K562 (cell line): ENCODE results near the gene DOP1B.
"Not testable (repeated sequence)": the region's sequence is repeated elsewhere in the genome, so short reads cannot be mapped to it uniquely, and the experiment has no call there.

Experiments used
- CTCF ChIP-seq, 3 experiments: IDR thresholded peaks in 2 of 3; conservative IDR thresholded peaks in 1 of 3; 2 replicates each; pipeline ENCODE4 v1.5.1; 2011 to 2012; ENCODE audit warnings: low read length in 3 of 3, mild to moderate bottlenecking in 3 of 3, control low read depth in 2 of 3, improper control_type of control experiment in 1 of 3, inconsistent platforms in 1 of 3, low read depth in 1 of 3, mixed read lengths in 1 of 3, moderate library complexity in 1 of 3; ENCODE audit not compliant: insufficient read depth in 2 of 3
- E2F1 ChIP-seq: sonication (generic); formaldehyde crosslinking; IDR thresholded peaks from 2 replicates; pipeline ENCODE4 v1.8.1; 2023; ENCODE audit warnings: mild to moderate bottlenecking, missing genetic modification reagents, moderate library complexity
- FOXA1 ChIP-seq: fragments of 450-650 bp; IDR thresholded peaks from 2 replicates; pipeline ENCODE4 v1.6.1; 2016; ENCODE audit warnings: mild to moderate bottlenecking, borderline replicate concordance
- GATAD2A ChIP-seq: fragments of 450-650 bp; IDR thresholded peaks from 2 replicates; pipeline ENCODE4 v1.6.1; 2017
- GTF2B ChIP-seq: IDR thresholded peaks from 2 replicates; pipeline ENCODE4 v1.6.1; 2011; ENCODE audit not compliant: insufficient read length; ENCODE audit errors: extremely low read depth
- HNRNPH1 ChIP-seq: fragments of 200-400 bp; formaldehyde crosslinking; optimal IDR thresholded peaks from 2 replicates; pipeline ENCODE3; 2017; ENCODE audit warnings: low read depth, mild to moderate bottlenecking, low read length, moderate library complexity
- PHF8 ChIP-seq: fragments of 200-600 bp; sonication (generic); IDR thresholded peaks from 2 replicates; pipeline ENCODE4 v1.6.1; 2012; ENCODE audit warnings: mixed run types, mild to moderate bottlenecking, inconsistent platforms, low read length, moderate library complexity, borderline replicate concordance
- POLR2A ChIP-seq: fragments of 450-650 bp; conservative IDR thresholded peaks from 2 replicates; pipeline ENCODE4 v1.6.1; 2016
- POLR2AphosphoS2 ChIP-seq: IDR thresholded peaks from 2 replicates; pipeline ENCODE4 v1.6.1; 2012; ENCODE audit warnings: low read length, improper control_type of control experiment
- RB1 ChIP-seq: fragments of 450-650 bp; IDR thresholded peaks from 2 replicates; pipeline ENCODE4 v1.6.1; 2017; ENCODE audit warnings: low read depth, mild to moderate bottlenecking
- ZNF263 ChIP-seq: sonication (generic); formaldehyde crosslinking; IDR thresholded peaks from 2 replicates; pipeline ENCODE4 v1.8.0; 2022; ENCODE audit warnings: mild to moderate bottlenecking, missing genetic modification reagents, borderline replicate concordance

GRCh38 chr21:36139791-36140190 lies 16.8 kb upstream of the DOP1B start:
- TF ChIP-seq POLR2AphosphoS2; CTCF (IDR thresholded peaks at IDR 0.05 in 2 of 3, conservative IDR thresholded peaks at IDR 0.05 in 1 of 3; ENCODE audit: insufficient read depth in 2 of 3, low read depth in 1 of 3, low read length in 3 of 3); GTF2B; RB1; FOXA1; GATAD2A; PHF8; E2F1; HNRNPH1; POLR2A; ZNF263 (CRISPR knock-in tag): not testable (repeated sequence)
